Right lobe of liver (tissue), 6 donors: ENCODE data around the gene PRRX2. TPM values are rescaled to one million over a fixed set of nuclear protein-coding genes. Genes with fewer than 3 reads are reported as not detected.
"Not testable (repeated sequence)": the region's sequence is repeated elsewhere in the genome, so short reads cannot be mapped to it uniquely, and the experiment has no call there.

Experiments
- ATAC-seq, 4 donors: fragments of 200-7000 bp; cut with Tn5 transposase; one replicate each; pipeline ENCODE4 v1.9.1; 2020; ENCODE audit warnings: mild to moderate bottlenecking in 4 of 4, moderate library complexity in 4 of 4
- DNase-seq, 3 donors: peaks; one replicate each; pipeline ENCODE4 v3.0.0-alpha.2; 2020
- H3K27ac ChIP-seq, 3 donors: fragments of 200-600 bp; one replicate each; pipeline ENCODE4 v1.8.0; 2022
- H3K27me3 ChIP-seq, 2 donors: fragments of 200-600 bp; one replicate each; pipeline ENCODE4 v1.8.0; 2022
- H3K36me3 ChIP-seq, 4 donors: fragments of 200-600 bp; sonication (generic) in 1 of 4; one replicate each; pipeline versions ENCODE4 v1.5.1 to v1.8.0; 2017 to 2022; ENCODE audit warnings: control low read depth in 1 of 4
- H3K4me1 ChIP-seq, 4 donors: fragments of 200-600 bp; sonication (generic) in 1 of 4; one replicate each; pipeline versions ENCODE4 v1.5.1 to v1.8.0; 2017 to 2022; ENCODE audit warnings: control low read depth in 1 of 4
- H3K4me3 ChIP-seq, 3 donors: fragments of 200-600 bp; one replicate each; pipeline ENCODE4 v1.8.0; 2022
- H3K9me3 ChIP-seq, 4 donors: fragments of 200-600 bp; sonication (generic) in 1 of 4; one replicate each; pipeline versions ENCODE4 v1.5.1 to v1.8.0; 2017 to 2022; ENCODE audit warnings: control low read depth in 1 of 4
- POLR2A ChIP-seq: fragments of 450-650 bp; IDR thresholded peaks from one replicate; pipeline ENCODE4 v1.6.1; 2017; ENCODE audit warnings: antibody characterized with exemption, mild to moderate bottlenecking
- WGBS: methylation state at CpG from one replicate; pipeline ENCODE4 v1.1.6; 2018; ENCODE audit warnings: low coverage, low lambda C conversion rate; ENCODE audit not compliant: insufficient coverage; ENCODE audit errors: missing lambda C conversion rate; 5-methylcytosine and 5-hydroxymethylcytosine counted together
- intact Hi-C, 2 donors: fragments of 100-400 bp; cut with DNase I; formaldehyde crosslinking; loops; one replicate each; pipeline versions ENCODE4 v1.11.2 to v1.14.1; 2022
- total RNA-seq, 6 experiments: library from RNA; depleted of rRNA in 2 of 6; stranded (reverse); fragments of >200 nt in 2 of 6; fragmentation: NEBNext Ultra II Directional in 3 of 6; extraction: Animal tissue kit (Norgen Biotek cat#: 25700) in 3 of 6; gene quantifications; one replicate each; pipeline versions ENCODE4 v1.1.0 to v1.2.4, GENCODE V29; 2016 to 2023
- TF ChIP-seq, protein P1 (sequence below), 4 donors: fragments of 200-600 bp in 3 of 4; fragments of 450-650 bp in 1 of 4; IDR thresholded peaks; one replicate each; pipeline versions ENCODE4 v1.5.1 to v1.8.0; 2016 to 2022; ENCODE audit warnings: antibody characterized with exemption in 4 of 4, mild to moderate bottlenecking in 2 of 4
- donor health status: DM: no; HTN: yes; CAD: no.
- donor health status: DM: no; HTN: no; CAD: no.
- donor health status: DM: no; HTN: no; CAD: no.
- donor health status: DM: no; HTN: yes; CAD: no.
- donor health status: DM: no; HTN: yes; CAD: no.

The PRRX2 gene
- total RNA-seq, 6 experiments from 2014 or later = not detected

DNA sequence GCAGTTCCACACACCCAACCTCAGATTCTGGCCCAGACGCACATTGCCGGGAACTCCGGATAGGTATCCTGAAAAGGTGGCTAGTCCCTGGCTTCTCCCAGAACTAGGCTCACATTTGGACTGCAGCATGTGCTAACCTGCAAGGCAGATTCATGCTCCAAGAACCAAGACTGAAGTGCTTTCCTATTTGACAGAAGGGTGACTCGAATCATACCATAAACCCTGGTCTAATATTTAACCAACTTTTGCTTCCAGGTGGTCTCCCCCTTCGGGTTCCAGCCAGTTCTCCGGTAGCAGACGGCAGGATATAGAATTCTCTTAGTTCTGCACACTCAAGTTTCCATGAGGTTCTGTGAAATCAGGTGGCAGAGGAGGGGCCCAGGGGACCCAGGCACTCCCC lies 79.8 kb downstream of the PRRX2 start:
- ATAC-seq (no peak), DNase-seq (no peak)
- 66% methylated on average over 5 of the region's 7 CpGs for WGBS
- Histone ChIP-seq H3K27me3 (no peaks in the 10 kb centered on the region), H3K4me3 (no peak overlapping the region), H3K4me1 (no peaks in the 10 kb centered on the region), H3K36me3 (no peaks in the 10 kb centered on the region), H3K27ac (no peak overlapping the region), H3K9me3 (no peaks in the 10 kb centered on the region)
- intact Hi-C loops = no loop called here
- TF ChIP-seq POLR2A = no peak
- TF ChIP-seq, protein P1, sequence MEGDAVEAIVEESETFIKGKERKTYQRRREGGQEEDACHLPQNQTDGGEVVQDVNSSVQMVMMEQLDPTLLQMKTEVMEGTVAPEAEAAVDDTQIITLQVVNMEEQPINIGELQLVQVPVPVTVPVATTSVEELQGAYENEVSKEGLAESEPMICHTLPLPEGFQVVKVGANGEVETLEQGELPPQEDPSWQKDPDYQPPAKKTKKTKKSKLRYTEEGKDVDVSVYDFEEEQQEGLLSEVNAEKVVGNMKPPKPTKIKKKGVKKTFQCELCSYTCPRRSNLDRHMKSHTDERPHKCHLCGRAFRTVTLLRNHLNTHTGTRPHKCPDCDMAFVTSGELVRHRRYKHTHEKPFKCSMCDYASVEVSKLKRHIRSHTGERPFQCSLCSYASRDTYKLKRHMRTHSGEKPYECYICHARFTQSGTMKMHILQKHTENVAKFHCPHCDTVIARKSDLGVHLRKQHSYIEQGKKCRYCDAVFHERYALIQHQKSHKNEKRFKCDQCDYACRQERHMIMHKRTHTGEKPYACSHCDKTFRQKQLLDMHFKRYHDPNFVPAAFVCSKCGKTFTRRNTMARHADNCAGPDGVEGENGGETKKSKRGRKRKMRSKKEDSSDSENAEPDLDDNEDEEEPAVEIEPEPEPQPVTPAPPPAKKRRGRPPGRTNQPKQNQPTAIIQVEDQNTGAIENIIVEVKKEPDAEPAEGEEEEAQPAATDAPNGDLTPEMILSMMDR (IDR thresholded peaks at IDR 0.05) = no peak

DNA sequence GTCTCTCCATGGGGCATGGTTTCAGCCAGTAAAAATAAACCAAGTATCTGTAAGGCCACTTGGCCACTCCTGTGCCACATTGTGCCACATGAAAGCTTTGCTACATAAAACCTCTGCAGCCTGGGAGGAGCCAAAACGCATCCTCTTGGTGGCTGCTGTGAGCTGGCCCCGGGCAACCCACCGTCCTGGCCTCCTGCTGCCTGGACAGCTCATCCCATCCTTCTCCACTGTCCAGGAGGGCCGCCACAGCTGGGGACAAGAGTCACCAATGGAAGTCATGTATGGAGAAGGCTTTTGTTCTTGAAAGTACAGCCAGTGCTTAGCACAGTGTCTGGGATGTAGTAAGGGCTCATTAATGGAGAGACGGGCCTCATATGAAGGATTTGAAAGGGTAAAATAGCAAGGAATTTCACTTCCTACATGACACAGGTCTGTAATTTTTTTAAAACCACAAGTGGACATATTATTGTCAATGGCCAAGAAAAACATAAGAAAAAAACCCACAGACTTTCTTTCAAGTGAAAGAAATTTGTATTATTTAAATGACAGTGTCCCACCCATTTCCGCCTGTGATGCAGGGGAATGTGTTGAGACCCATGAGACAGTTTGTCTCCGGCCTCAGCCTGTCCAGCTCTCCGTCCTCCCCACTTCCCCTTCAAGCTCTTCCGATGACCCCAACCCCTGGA lies 80.8 kb downstream of the PRRX2 start:
- no peak for TF ChIP-seq POLR2A
- 47% methylated on average over 8 of the region's 9 CpGs for WGBS
- Histone ChIP-seq H3K27ac (no peak overlapping the region), H3K27me3 (no peaks in the 10 kb centered on the region), H3K36me3 (no peaks in the 10 kb centered on the region), H3K4me1 (no peaks in the 10 kb centered on the region), H3K4me3 (no peak overlapping the region), H3K9me3 (no peaks in the 10 kb centered on the region)
- DNase-seq (no peak), ATAC-seq (no peak)
- intact Hi-C loops = no loop called here

DNA sequence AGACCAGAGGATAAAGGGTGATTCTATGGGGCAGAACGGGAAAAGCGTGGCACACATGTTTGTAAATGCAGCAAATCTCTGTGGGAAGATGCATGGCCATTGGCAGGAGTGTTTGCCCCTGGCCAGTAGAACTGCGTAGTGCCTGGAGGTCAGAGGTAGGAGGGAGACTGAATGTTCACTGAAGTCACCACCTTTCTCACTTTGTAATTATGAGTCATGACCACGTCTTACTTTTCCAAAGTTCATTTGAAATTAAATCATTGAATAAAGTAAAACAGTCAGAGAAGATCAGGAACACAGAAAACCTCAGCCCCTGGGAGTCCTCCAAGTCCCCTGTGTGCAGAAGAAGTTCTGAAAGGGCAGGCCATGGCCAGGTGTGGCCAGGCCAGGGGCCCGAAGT lies 82.8 kb downstream of the PRRX2 start:
- no peaks in the 10 kb centered on the region for H3K9me3 ChIP-seq
- no peaks in the 10 kb centered on the region for H3K36me3 ChIP-seq
- no peak for DNase-seq
- no peaks in the 10 kb centered on the region for H3K4me1 ChIP-seq
- WGBS = 78% methylated on average over 3 of the region's 5 CpGs
- no peak for ATAC-seq
- no peak overlapping the region for H3K27ac ChIP-seq
- intact Hi-C loops = no loop called here
- no peaks in the 10 kb centered on the region for H3K27me3 ChIP-seq
- H3K4me3 ChIP-seq = no peak overlapping the region
- TF ChIP-seq, protein P1 (IDR thresholded peaks at IDR 0.05) = no peak
- TF ChIP-seq POLR2A = no peak

DNA sequence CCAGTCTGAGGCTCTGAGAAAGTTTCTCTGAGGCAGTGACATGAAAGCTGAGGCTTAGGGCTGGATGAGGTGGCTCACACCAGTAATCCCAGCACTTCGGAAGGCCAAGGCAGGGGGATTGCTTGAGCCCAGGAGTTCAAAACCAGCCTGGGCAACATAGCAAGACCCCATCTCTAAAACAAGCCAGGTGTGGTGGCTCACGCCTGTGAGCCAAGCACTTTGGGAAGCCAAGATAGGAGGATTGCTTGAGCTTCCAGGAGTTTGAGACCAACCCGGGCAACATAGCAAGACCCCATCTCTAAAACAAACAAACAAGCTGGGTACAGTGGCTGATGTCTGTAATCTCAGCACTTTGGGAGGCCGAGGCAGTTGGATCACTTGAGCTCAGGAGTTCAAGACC lies 83.6 kb downstream of the PRRX2 start:
- H3K36me3 ChIP-seq, intact Hi-C loops, H3K27ac ChIP-seq, H3K9me3 ChIP-seq, DNase-seq, ATAC-seq, H3K4me3 ChIP-seq, H3K27me3 ChIP-seq, H3K4me1 ChIP-seq: not testable (repeated sequence)
- no CpG with 5 or more reads among the region's 4 CpGs for WGBS

GRCh38 chr9:129749575-129749974 lies 84.1 kb downstream of the PRRX2 start:
- ATAC-seq (no peak), DNase-seq (no peak)
- no peaks in the 10 kb centered on the region for H3K36me3 ChIP-seq
- TF ChIP-seq, protein P1 (IDR thresholded peaks at IDR 0.05) = no peak
- TF ChIP-seq POLR2A = no peak
- H3K4me3 ChIP-seq = no peak overlapping the region
- no peaks in the 10 kb centered on the region for H3K9me3 ChIP-seq
- H3K4me1 ChIP-seq = no peaks in the 10 kb centered on the region
- intact Hi-C loops = no loop called here
- H3K27me3 ChIP-seq = no peaks in the 10 kb centered on the region
- H3K27ac ChIP-seq = no peak overlapping the region
- WGBS = 79% methylated on average over 6 of the region's 6 CpGs
